Hematopoietic multipotent progenitor cell treated with erythropoietin and hydrocortisone succinate and interleukin-3 and kit ligand, for 15 days (in vitro differentiated cells): ENCODE measurements around the gene ZMIZ1.
A peak's percentile ranks its signal among the peaks of the same experiment; 100 is the strongest.

Experiments
- DNase-seq: peaks from one replicate; pipeline ENCODE4 v3.0.0-alpha.2; 2015; ENCODE audit warnings: low spot score

Gene ZMIZ1

DNA sequence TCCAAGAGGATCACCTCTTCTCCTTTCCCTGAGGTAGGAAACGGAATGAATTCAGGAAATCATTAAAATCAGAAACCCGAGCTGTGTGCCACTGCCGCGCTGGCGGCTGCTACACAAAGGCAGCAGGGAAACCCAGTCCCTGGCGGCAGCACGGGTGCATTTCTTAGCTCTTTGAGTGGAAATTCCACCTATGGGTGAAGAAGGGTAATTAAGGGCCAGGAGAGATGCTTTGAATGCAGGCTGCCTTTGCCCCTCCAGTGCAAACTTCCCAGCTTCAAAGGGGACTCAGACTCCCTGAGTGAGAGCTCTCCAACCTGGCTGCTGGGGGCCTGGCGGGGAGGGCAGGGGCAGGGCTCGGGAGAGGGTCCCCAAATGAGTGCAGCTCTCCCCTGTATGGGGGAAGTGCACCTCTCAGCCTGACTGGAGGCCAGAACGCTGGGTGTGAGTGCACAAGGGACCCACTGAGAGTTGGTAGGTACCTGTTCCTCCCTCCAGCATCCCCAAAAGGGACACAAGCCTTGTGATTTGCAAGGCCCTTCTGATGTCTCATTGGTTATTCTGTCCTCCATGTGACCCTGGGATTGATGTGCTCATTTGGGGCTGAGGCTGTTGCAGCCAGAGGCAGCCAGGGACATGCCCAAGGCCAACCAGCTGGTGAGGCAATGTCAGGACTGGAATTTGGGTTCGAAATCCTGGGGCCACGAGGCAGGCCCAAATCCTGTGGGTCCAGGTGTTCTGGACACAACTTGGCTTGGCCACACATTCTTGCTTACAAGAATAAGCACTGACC lies 16.3 kb upstream of the ZMIZ1 start:
- DNase-seq = peak; percentile 53

DNA sequence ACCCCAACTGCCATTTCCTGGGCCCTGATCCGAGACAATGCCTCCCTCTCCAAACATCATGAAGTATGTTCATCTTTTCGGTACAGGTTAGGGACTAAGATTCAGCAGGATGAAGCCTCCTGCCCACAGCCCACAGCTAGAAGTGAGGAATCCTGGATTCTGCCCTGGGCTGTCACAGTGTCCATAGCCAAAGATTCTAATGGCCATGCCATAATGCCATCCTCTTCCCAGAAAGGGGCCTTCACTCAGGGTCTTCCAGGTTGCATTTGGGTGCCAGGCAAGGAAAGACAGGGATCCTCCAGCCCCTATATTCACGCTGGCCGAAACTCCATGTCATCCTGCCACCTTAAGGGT lies 15.7 kb upstream of the ZMIZ1 start:
- DNase-seq = no peak

DNA sequence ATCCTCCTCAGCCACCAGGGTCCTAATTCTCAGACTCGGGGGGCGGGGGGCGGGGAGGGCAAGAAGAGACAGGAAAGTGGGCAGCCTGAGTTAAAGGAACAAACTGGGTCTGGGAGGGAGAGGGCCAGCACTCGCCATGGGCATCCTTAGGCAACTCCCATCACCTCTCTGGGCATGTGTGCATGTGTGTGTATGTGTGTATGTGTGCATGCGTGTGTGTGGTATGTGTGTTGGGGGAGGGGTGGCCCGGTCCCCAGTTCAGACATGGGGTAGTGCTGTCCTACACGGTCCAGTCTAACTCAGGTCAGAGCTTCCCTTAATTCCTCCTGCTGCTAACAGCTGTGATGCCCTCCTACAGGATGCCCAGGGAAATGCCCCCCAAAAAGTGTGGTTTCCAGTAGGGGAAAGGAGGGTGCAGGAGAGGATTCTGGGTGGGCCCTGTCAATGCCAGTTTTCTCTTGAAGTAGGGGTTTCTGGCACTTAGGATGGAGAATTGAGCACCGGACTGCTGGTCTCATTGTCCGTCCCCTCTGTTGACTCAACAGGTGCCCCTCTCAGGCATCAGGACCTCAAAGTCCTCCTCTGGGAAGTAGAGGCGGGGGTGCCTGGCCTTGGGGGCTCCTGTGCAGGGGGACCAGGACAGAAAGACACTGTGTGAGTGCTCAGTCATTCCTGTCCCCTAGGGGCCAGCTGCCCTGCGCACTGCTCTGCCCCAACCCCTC lies 15.1 kb upstream of the ZMIZ1 start:
- no peak for DNase-seq

DNA sequence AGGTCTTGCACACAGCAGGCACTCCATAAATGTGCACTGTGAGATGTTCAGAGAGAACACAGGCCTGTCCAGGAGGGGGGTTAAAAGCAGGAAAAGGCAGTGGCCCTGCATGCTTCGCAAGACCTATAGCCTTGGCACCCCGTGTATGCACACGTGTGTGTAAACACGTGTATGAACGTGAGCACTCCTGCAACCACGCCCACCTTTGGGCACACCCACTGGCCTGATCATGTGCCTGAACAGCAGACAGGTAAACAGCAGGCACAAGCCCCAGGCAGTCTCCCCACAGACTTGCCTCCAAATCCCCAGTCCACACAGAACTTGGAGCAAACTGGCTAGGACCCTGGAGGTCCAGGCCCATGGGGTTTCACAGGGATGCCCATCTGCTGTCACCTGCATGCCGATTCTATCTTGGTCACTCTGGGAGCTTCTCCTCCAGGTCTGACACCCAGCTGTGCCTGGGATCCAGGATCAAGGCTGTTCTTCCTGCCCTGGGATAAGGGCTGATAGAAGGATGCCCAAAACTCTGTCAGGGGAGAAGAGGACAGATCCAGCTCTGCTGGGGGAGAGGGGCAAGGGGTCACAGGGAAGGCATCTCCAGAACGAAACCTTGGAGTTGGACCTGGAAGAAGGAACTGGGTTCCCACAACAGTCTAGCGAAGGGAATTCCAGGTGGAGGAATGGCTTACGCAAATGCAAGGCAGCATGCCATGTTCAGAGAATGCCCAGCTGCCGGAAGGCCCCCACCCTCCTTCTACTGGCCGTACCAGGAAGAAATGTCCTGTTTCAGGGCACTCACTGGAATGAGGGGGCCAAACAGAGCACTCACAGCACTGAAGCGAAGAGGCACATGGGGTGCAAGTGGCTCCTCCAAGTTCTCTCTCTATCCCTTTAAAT lies 14.3 kb upstream of the ZMIZ1 start:
- no peak for DNase-seq

DNA sequence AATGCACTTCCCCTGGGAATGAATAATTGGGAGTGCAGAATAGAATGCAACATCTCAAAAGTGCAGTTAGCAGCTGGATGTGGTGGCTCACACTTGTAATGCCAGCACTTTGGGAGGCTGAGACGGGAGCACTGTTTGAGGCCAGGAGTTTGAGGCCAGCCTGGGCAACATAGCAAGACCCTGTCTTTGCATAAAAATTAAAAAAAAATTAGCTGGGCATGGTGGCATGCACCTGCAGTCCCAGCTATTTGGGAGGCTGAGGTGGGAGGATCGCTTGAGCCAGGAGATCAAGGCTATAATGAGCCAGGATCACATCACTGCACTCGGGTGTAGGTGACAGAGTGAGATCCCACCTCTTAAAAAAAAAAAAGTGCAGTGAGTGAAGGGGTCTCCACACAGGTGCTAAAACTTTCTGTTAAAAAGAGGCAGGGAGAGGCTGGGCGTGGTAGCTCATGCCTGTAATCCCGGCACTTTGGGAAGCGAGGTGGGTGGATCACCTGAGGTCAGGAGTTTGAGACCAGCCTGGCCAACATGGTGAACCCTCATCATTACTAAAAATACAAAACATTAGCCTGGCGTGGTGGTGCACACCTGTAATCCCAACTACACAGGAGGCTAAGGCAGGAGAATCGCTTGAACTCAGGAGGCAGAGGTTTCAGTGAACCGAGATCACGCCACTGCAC lies 13.5 kb upstream of the ZMIZ1 start:
- DNase-seq = no peak

DNA sequence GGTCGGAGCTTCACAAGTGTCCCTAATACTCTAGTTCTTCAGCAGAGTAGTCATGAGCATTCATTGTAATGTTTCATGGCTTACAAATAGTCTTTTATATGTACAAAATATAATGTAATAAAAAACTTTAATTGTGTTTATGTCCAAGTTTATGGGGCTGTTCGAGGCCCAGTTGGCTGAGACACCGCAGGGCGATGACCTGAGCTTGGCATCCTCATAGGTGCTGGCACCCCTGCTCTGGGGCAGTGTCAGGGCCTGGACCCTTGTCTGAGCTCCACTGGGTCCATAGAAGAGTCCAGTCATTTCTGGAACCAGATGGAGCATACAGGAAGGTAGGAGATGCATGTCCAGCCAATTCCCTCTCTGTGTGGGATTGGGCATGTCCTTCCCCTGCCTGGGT lies 12.9 kb upstream of the ZMIZ1 start:
- no peak for DNase-seq

DNA sequence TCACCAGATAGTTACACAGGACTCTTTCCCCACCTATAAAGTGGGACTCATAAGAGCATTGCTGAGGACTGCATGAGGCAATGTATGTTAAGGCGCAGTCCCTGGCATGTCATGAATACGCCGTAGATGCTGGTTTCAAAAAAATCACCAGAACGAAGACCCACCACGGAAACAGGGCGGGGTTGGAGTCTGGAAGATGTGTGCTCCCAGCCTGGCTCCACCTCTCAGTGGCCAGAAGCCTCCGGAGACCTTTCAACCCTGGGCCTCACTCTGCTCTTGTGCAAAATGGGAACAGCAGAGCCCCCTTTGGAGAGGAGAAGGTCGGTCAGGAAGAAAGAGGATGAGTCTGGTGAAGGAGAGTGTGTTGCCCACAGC lies 12.4 kb upstream of the ZMIZ1 start:
- DNase-seq = no peak

DNA sequence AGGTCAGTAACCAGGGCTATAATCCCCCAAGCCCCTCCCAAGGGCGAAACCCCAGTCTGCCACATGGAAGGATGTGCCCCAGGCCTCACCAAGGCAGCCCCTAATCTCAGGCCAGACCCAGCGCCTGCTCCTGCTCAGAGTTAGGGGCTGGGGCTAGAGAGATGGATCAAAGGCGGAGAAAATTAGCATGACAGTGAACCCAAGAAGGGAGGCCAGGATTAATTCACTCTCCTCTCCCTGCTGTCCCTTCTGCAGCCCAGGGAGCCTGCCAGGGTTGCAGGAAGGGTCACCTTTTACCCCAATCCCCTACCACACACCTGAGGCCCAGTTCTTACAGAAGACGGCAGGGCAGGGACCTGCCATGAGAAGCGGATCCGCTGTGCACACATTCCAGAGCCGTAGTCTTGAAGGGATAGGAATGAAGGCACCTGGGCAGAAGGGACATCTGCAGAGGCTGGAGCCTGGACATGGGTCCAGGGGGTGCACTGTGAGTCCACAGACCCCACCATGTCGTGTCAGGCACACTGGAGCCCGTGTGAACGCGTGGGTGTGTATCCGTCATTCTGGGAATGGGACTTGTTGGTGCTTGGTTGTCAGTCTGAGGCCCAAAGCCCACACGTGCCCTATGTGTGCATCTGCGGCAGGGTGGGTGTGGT lies 11.9 kb upstream of the ZMIZ1 start:
- no peak for DNase-seq

DNA sequence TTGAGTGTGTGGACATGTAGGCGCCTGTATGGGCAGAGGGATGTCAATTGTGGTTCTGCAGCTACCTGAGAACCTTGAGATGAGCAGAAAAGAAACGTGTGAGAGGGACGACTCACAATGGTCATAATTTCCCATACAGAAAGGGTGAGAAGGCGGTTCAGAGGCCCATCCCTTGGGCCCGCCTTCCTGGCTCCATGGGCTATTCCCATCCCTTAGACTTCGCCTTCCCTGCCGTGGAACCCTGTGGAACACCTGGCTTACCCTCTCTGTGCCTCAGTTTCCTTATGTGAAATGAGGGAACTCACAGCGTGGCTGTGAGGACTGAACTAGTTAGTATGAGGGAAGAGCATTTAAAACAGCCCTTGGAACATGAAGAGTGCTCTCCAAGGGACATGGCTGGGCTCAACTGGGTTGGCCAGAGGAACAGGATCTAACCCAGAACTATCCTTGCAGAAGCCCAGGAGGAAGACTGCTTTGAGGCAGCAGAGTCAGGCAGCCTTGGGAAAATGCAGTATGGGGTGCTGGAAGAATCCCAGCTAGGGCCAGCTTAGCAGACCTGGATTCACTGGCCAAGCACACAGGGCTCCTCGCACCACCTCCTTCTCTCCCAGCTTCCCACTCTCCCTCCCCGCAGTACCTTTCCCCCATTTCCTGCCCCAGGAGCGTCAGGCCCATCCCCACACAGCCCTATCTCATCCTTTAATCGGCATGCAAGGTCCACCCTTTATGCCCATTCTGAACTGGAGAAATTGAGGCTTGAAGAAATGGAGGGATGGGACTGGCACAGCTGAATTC lies 11.1 kb upstream of the ZMIZ1 start:
- DNase-seq = no peak

DNA sequence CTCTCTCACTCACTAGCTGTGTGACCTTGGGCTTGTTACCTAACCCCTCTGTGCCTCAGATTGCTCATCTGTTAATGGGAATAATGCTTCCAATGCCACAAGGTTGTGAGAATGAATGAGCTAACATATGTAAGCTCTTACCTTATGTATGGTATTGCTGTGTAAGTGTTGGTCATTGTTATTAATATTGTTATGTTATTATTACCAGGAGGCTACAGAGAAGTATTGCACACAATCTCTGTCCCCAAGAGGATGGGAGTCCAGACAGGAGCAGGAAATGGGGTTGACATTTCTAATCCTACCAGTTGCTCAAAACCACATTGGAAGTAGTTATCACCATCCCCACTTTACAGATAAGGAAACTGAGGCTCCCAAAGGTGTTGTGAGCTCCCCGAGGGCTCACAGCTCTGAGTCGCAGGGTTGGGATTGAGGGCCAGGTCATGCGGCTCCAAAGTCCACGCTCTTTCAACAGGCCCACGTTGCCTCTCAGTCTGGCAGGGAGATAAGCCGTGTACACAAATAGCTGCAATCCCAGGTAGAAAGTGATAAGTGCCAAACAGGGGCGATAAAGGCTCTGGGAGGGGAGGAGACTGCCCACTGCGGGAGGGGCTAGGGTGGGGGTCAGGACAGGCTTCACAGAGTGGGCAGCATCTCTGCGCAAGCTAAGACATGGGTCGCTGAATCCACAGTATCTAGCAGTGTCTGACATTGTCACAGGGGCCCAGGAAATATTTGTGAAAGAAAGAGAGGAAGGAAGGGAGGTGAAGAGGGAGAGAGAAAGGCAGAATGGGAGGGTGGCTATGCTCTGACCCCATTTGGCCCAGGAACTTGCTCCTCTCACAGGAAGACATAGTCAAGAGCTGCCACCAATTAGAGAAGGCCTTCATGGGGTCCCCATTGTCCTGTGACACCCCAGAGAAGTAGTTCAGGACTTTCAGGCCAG lies 9.6 kb upstream of the ZMIZ1 start:
- no peak for DNase-seq

DNA sequence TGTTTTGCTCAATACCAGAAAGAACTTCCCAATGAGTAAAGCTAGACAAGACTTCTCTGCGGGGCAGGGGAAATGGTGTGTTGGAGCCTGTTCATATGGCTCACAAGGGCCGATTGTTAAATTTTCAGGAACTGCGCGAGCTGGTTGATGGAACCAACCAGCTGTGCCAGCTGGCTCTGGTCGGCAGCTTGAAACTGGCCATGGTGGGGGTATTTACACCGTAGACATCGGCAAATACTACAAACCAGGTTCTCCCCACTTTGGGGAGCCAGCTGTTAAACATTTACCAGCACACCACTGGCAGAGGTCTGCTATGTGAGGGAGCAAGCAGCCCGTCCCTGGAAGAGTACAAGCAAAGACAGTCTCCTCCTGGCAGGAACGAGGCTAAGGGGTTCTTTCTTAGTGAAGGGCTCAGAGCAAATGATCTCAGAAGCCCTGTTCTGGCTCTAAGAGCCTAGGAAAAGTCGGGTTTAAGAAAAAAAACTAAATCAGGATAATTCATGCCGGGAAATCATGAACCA lies 8.8 kb upstream of the ZMIZ1 start:
- DNase-seq = no peak

DNA sequence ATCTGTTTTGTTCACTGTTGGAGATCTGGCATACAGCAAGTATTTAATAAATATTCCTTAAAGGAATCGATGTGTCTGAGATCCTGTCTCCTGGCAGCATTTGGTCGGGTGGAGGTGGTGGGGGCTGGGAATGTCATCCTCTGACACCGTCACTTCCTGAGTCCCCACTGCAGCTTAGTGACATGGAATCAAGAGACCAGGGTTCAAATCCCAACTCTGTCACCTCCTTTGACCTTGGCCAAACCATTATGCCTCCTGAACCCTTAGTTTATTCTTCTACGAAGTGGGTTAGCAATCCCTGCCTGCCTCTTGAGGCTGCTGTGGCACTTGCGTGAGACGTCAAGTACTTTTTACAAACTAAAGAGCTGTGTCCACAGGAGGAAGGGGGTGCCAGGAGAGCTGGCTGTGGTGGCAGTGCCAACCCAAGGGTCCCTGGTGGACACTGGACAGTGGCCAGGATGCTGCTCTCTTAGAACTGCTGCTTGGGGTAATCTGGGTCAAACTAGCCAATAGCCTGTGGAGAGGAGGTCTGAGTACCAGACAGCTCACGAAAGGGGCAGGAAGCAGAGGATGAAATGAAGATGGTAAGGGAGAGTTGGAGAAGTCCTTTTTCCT lies 8.0 kb upstream of the ZMIZ1 start:
- DNase-seq = no peak

DNA sequence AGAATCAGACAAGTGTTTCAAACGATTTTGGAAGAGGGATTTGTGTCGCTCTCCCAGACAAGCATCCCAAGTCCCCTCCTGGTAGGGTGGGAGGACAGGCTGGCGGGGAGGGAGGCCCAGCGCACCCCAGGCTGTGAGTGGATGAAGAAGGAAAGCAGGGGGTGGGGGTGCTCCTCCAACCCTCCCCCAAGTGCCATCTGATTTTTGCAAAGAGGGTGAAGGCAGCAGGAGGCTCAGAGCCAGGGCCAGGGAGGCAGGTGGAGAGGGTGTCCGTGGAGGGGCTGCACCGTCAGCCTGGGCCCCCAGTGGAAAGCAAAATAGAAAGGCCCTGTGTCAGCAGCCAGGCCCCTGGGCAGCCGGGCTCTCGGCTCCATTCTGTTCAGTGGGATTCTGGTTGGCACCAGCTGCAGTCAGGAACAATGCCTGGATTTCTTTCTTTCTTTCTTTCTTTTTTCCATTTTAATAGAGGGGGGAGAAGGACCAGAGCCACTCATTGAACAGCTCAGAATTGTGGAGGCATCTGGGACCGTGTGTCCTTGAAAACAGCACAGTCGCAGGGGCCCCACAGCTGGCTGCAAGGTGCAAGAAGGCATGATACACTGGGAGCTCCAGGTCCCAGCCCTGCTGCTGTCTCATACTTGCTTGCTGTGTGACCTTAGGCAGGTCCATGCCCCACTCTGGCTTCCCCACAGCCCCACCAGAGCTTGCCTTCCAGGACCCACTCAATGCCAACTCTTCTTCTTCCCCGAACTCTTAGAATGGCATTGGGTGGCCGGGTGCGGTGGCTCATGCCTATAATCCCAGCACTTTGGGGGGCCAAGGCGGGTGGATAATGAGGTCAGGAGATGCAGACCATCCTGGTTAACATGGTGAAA lies 7.1 kb upstream of the ZMIZ1 start:
- DNase-seq = no peak

DNA sequence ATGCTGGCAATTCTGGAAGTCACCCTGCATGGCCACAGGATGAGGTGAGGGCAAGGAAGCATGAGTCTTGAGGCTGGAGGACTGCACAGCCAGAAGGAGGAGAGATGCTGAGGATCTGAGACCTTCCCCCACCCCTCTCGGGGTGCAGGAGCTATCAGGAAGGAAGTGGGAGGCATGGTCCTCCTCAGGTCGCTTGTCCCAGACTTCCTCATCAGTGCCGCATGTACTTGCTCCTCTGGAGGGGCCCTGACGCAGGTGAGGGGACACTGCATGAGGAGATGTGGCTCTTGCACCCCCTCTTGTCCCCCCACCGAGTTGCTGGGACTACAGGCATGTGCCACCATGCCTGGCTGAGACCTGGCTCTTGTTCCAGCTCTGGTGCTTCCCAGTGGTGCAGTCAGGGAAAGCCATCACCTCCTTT lies 5.7 kb upstream of the ZMIZ1 start:
- DNase-seq = no peak

DNA sequence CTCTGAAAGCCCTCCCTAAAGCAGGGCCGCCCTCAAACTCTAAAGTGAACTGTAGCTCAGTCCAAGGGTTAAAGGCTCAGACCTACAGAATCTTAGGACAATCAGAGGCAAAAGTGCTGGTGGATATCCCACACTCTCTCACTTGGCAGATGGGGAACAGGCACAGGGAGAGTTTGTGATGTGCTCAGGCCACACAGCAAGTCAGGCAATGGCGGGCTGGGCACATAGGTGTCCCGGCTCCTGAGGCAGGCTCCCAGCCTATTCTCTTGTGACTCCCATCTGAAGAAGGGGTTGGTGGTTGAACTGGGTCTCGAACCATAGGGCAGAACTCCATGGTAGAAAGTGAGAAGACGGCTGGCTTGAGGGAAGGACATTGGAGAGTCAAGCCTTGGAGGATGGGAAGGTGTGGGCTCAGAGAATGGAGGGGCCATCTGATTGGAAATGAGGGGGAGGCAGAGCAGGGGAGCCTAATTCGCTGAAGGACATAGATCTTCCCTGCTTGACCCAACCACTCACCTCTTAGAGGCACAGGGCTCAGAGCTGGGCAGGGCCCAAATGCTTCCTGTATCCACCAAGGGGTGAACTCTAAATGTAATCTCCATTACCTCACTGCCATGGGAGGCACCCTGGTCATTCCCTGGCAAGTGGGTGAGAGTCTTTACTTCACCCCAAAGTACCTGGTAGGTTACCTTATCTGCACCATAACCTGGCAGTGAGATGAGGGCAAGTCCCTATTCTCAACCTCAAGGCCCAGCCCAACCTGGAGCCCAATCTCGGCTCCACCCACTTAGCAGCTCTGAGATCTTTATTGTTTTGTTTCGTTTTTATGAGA lies 4.9 kb upstream of the ZMIZ1 start:
- no peak for DNase-seq

DNA sequence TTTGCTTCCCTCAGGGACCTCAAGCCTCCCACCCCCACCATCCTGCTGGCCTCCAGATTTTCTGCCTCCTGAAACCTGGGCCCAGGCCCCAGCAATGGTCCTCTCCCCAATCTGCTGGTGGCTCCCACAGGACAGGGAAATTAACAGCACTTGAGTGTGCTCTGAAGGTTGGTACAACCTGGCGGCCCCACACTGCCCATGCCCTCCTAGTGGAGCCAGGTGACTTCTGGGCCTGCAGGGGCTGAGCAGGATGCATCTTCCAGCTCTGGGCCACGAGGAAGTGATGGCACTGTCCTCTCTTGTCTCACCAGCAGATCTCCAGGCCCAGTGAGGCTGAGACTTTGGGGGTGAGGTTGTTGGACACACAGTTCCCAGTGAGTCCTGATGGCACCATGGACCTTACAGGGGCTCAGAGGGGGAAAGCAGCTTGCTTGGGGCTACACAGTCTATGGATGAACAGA lies 3.6 kb upstream of the ZMIZ1 start:
- no peak for DNase-seq

DNA sequence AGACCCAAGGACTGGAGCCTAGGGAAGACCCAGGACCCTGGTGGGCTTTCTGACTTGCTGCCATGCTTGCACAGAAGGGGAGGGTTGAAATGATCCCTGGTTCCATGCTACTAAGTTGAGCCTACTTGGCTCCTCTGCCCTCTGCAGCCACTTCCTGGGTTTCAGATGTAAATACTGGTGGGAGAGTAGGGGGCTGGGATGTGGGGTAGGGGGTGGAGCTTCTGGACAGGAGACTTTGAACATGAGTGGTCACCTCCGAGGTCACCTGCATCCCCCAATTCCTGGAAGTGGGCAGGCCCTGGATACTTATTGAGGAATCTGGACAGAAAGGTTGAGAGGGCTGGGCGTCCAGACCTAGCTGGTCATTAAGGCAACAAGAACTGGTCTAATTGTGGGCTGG lies 2.9 kb upstream of the ZMIZ1 start:
- no peak for DNase-seq
